MM.1S (cell line): ENCODE results near the gene APEH.

ENCODE experiments used
- DNase-seq: peaks from one replicate; pipeline ENCODE4 v3.0.0-alpha.2; 2015
- H2AFZ ChIP-seq: fragments of 300-600 bp; sonication (generic); 2 replicates; pipeline ENCODE4 v1.6.0; 2016; ENCODE audit warnings: antibody characterized with exemption, low read length
- H3F3A ChIP-seq: fragments of 300-600 bp; sonication (generic); 2 replicates; pipeline ENCODE4 v1.6.1; 2016; ENCODE audit warnings: mild to moderate bottlenecking, antibody characterized with exemption, low read length, moderate library complexity, mixed read lengths; ENCODE audit not compliant: insufficient read depth
- H3K27ac ChIP-seq: fragments of 300-600 bp; sonication (generic); 2 replicates; pipeline ENCODE4 v1.5.1; 2016; ENCODE audit warnings: mild to moderate bottlenecking, low read length
- H3K27me3 ChIP-seq: fragments of 300-600 bp; sonication (generic); replicated peaks from 2 replicates; pipeline ENCODE4 v1.6.0; 2016; ENCODE audit warnings: low read length; ENCODE audit not compliant: insufficient read depth
- H3K36me3 ChIP-seq: fragments of 300-600 bp; sonication (generic); replicated peaks from 2 replicates; pipeline ENCODE4 v1.6.1; 2016; ENCODE audit warnings: mild to moderate bottlenecking, low read length, mixed read lengths; ENCODE audit not compliant: insufficient read depth
- H3K4me1 ChIP-seq: fragments of 300-600 bp; sonication (generic); 2 replicates; pipeline ENCODE4 v1.6.1; 2016; ENCODE audit warnings: low read length, mixed read lengths
- H3K4me2 ChIP-seq: fragments of 300-600 bp; sonication (generic); 2 replicates; pipeline ENCODE4 v1.6.0; 2016; ENCODE audit warnings: low read depth, low read length
- H3K4me3 ChIP-seq: fragments of 300-600 bp; sonication (generic); 2 replicates; pipeline ENCODE4 v1.5.1; 2016; ENCODE audit warnings: low read length, mixed read lengths
- H3K79me2 ChIP-seq: fragments of 300-600 bp; sonication (generic); 2 replicates; pipeline ENCODE4 v1.6.1; 2016; ENCODE audit warnings: mixed run types, low read length, mixed read lengths
- H3K9ac ChIP-seq: fragments of 300-600 bp; sonication (generic); 2 replicates; pipeline ENCODE4 v1.6.1; 2016; ENCODE audit warnings: low read length, mixed read lengths
- H3K9me2 ChIP-seq: fragments of 300-600 bp; sonication (generic); replicated peaks from 2 replicates; pipeline ENCODE4 v1.6.1; 2016; ENCODE audit warnings: mild to moderate bottlenecking, low read length, mixed read lengths; ENCODE audit not compliant: insufficient read depth
- H3K9me3 ChIP-seq: fragments of 300-600 bp; sonication (generic); replicated peaks from 2 replicates; pipeline ENCODE4 v1.6.1; 2016; ENCODE audit warnings: mild to moderate bottlenecking, low read length, mixed read lengths; ENCODE audit not compliant: insufficient read depth
- H4K20me1 ChIP-seq: fragments of 300-600 bp; sonication (generic); 2 replicates; pipeline ENCODE4 v1.6.1; 2016; ENCODE audit warnings: mild to moderate bottlenecking, low read length, moderate library complexity, mixed read lengths; ENCODE audit not compliant: insufficient read depth
- CTCF ChIP-seq: fragments of 300-600 bp; sonication (generic); IDR thresholded peaks from 2 replicates; pipeline ENCODE4 v1.5.1; 2016; ENCODE audit warnings: antibody characterized with exemption, low read length, mixed read lengths
- EZH2 ChIP-seq: fragments of 300-600 bp; sonication (generic); optimal IDR thresholded peaks from 2 replicates; pipeline ENCODE3; 2017; ENCODE audit warnings: low read depth, mild to moderate bottlenecking, antibody characterized with exemption, low read length, mixed read lengths
- EZH2phosphoT487 ChIP-seq: fragments of 300-600 bp; sonication (generic); IDR thresholded peaks from 2 replicates; pipeline ENCODE4 v1.6.1; 2018; ENCODE audit warnings: antibody characterized with exemption, low read length

The APEH gene

GRCh38 chr3:49729966-49730609 is 55.9 kb downstream of the APEH start:
- no peaks in the 10 kb centered on the region; the same call in 1 of the 2 replicates for H3K36me3 ChIP-seq
- peaks cover 6% of the 10 kb centered on the region; the same call in 1 of the 2 replicates for H3K79me2 ChIP-seq
- TF ChIP-seq CTCF (no peak), EZH2phosphoT487 (no peak), EZH2 (no peak)
- H3K9ac ChIP-seq = no peak overlapping the region
- no peaks in the 10 kb centered on the region for H4K20me1 ChIP-seq
- H3F3A ChIP-seq = peaks cover 2% of the 10 kb centered on the region; the same call in 1 of the 2 replicates
- no peak for DNase-seq
- H3K9me3 ChIP-seq = no peaks in the 10 kb centered on the region
- no peak overlapping the region for H3K27ac ChIP-seq
- H3K27me3 ChIP-seq = no peaks in the 10 kb centered on the region
- no peak overlapping the region for H3K4me2 ChIP-seq
- no peak overlapping the region for H3K4me3 ChIP-seq
- no peaks in the 10 kb centered on the region for H3K9me2 ChIP-seq
- peaks cover 2% of the 10 kb centered on the region; the same call in 1 of the 2 replicates for H3K4me1 ChIP-seq
- H2AFZ ChIP-seq = no peak overlapping the region

- no peaks in the 10 kb centered on the region for H3F3A ChIP-seq
- H3K4me2 ChIP-seq = no peak overlapping the region
- peaks cover 11% of the 10 kb centered on the region for H3K79me2 ChIP-seq
- H3K27me3 ChIP-seq = no peaks in the 10 kb centered on the region
- H3K36me3 ChIP-seq = no peaks in the 10 kb centered on the region; the same call in 1 of the 2 replicates
- H3K4me1 ChIP-seq = no peaks in the 10 kb centered on the region
- H4K20me1 ChIP-seq = no peaks in the 10 kb centered on the region
- no peak for DNase-seq
- no peak overlapping the region for H2AFZ ChIP-seq
- no peak for TF ChIP-seq CTCF
- no peak for TF ChIP-seq EZH2
- no peak for TF ChIP-seq EZH2phosphoT487
- H3K9ac ChIP-seq = no peak overlapping the region
- H3K9me3 ChIP-seq = no peaks in the 10 kb centered on the region
- H3K27ac ChIP-seq = no peak overlapping the region
- H3K4me3 ChIP-seq = no peak overlapping the region
- H3K9me2 ChIP-seq = no peaks in the 10 kb centered on the region
Measured at GRCh38 chr3:49732597-49732996, 58.4 kb downstream of the APEH start.

GRCh38 chr3:49733551-49733950 is 59.4 kb downstream of the APEH start:
- Histone ChIP-seq H3K4me2 (no peak overlapping the region), H3K27ac (no peak overlapping the region), H3K9me2 (no peaks in the 10 kb centered on the region), H4K20me1 (no peaks in the 10 kb centered on the region), H3K79me2 (peaks cover 16% of the 10 kb centered on the region), H3K4me1 (no peaks in the 10 kb centered on the region), H3K27me3 (no peaks in the 10 kb centered on the region), H2AFZ (no peak overlapping the region), H3K36me3 (no peaks in the 10 kb centered on the region; the same call in 1 of the 2 replicates), H3K4me3 (no peak overlapping the region), H3K9ac (no peak overlapping the region), H3F3A (no peaks in the 10 kb centered on the region), H3K9me3 (no peaks in the 10 kb centered on the region)
- no peak for DNase-seq
- TF ChIP-seq EZH2phosphoT487 (no peak), EZH2 (no peak), CTCF (no peak)
